HEK293 (cell line): Measurements from ENCODE around the gene HAUS2.

Experiments used
- GLIS1 ChIP-seq: fragments of 450-650 bp; formaldehyde crosslinking; IDR thresholded peaks from 2 replicates; pipeline ENCODE4 v1.5.1; 2016; ENCODE audit warnings: missing biosample characterization, missing genetic modification characterization
- GLIS2 ChIP-seq: fragments of 450-650 bp; formaldehyde crosslinking; IDR thresholded peaks from 2 replicates; pipeline ENCODE4 v1.5.1; 2016; ENCODE audit warnings: missing biosample characterization, missing genetic modification characterization
- KLF16 ChIP-seq: fragments of 450-650 bp; formaldehyde crosslinking; IDR thresholded peaks from 2 replicates; pipeline ENCODE4 v1.5.1; 2017; ENCODE audit warnings: missing biosample characterization, missing genetic modification characterization
- KLF7 ChIP-seq: fragments of 450-650 bp; formaldehyde crosslinking; IDR thresholded peaks from 2 replicates; pipeline ENCODE4 v1.5.1; 2016; ENCODE audit warnings: missing biosample characterization, missing genetic modification characterization, borderline replicate concordance
- KLF8 ChIP-seq: fragments of 450-650 bp; formaldehyde crosslinking; IDR thresholded peaks from 2 replicates; pipeline ENCODE4 v1.5.1; 2016; ENCODE audit warnings: missing biosample characterization, missing genetic modification characterization
- SCRT2 ChIP-seq: fragments of 450-650 bp; formaldehyde crosslinking; IDR thresholded peaks from 2 replicates; pipeline ENCODE4 v1.5.1; 2016; ENCODE audit warnings: missing biosample characterization, missing genetic modification characterization
- SP2 ChIP-seq: fragments of 450-650 bp; formaldehyde crosslinking; IDR thresholded peaks from 2 replicates; pipeline ENCODE4 v1.5.1; 2016; ENCODE audit warnings: missing biosample characterization, missing genetic modification characterization
- SP3 ChIP-seq: fragments of 450-650 bp; formaldehyde crosslinking; IDR thresholded peaks from 2 replicates; pipeline ENCODE4 v1.5.1; 2016; ENCODE audit warnings: missing biosample characterization, missing genetic modification characterization
- SP7 ChIP-seq: fragments of 450-650 bp; formaldehyde crosslinking; IDR thresholded peaks from 2 replicates; pipeline ENCODE4 v1.5.1; 2016; ENCODE audit warnings: missing biosample characterization, missing genetic modification characterization
- YY1 ChIP-seq: fragments of 450-650 bp; formaldehyde crosslinking; IDR thresholded peaks from 2 replicates; pipeline ENCODE4 v1.5.1; 2018; ENCODE audit warnings: missing biosample characterization, missing genetic modification characterization
- YY2 ChIP-seq: fragments of 450-650 bp; formaldehyde crosslinking; IDR thresholded peaks from 2 replicates; pipeline ENCODE4 v1.5.1; 2016; ENCODE audit warnings: missing biosample characterization, missing genetic modification characterization
- ZBTB20 ChIP-seq: fragments of 450-650 bp; formaldehyde crosslinking; IDR thresholded peaks from 2 replicates; pipeline ENCODE4 v1.5.1; 2016; ENCODE audit warnings: missing biosample characterization, missing genetic modification characterization
- ZBTB21 ChIP-seq: fragments of 450-650 bp; formaldehyde crosslinking; IDR thresholded peaks from 2 replicates; pipeline ENCODE4 v1.5.1; 2017; ENCODE audit warnings: missing biosample characterization, missing genetic modification characterization
- ZBTB8A ChIP-seq: fragments of 450-650 bp; formaldehyde crosslinking; IDR thresholded peaks from 2 replicates; pipeline ENCODE4 v1.5.1; 2016; ENCODE audit warnings: missing biosample characterization, missing genetic modification characterization
- ZFP37 ChIP-seq: fragments of 450-650 bp; formaldehyde crosslinking; IDR thresholded peaks from 2 replicates; pipeline ENCODE4 v1.5.1; 2016; ENCODE audit warnings: missing biosample characterization, missing genetic modification characterization
- ZNF214 ChIP-seq: fragments of 450-650 bp; formaldehyde crosslinking; IDR thresholded peaks from 2 replicates; pipeline ENCODE4 v1.5.1; 2017; ENCODE audit warnings: missing biosample characterization, mild to moderate bottlenecking, missing genetic modification characterization, borderline replicate concordance
- ZNF266 ChIP-seq: fragments of 450-650 bp; formaldehyde crosslinking; IDR thresholded peaks from 2 replicates; pipeline ENCODE4 v1.5.1; 2016; ENCODE audit warnings: missing biosample characterization, missing genetic modification characterization, low read depth
- ZNF394 ChIP-seq: fragments of 450-650 bp; formaldehyde crosslinking; IDR thresholded peaks from 2 replicates; pipeline ENCODE4 v1.5.1; 2016; ENCODE audit warnings: missing biosample characterization, missing genetic modification characterization, mild to moderate bottlenecking, moderate library complexity, borderline replicate concordance
- ZNF501 ChIP-seq: fragments of 450-650 bp; formaldehyde crosslinking; IDR thresholded peaks from 2 replicates; pipeline ENCODE4 v1.5.1; 2016; ENCODE audit warnings: missing biosample characterization, missing genetic modification characterization
- ZNF561 ChIP-seq: fragments of 450-650 bp; IDR thresholded peaks from 2 replicates; pipeline ENCODE4 v1.5.1; 2018; ENCODE audit warnings: missing biosample characterization, missing genetic modification characterization, borderline replicate concordance
- ZNF76 ChIP-seq: fragments of 450-650 bp; formaldehyde crosslinking; IDR thresholded peaks from 2 replicates; pipeline ENCODE4; 2016; ENCODE audit warnings: low read depth, missing biosample characterization, missing genetic modification characterization, borderline replicate concordance
- ZSCAN30 ChIP-seq: fragments of 450-650 bp; IDR thresholded peaks from 2 replicates; pipeline ENCODE4 v1.5.1; 2018; ENCODE audit warnings: missing biosample characterization, mild to moderate bottlenecking, missing genetic modification characterization, moderate library complexity
- TF ChIP-seq, protein P1 (sequence below): fragments of 450-650 bp; formaldehyde crosslinking; IDR thresholded peaks from 2 replicates; pipeline ENCODE4 v1.5.1; 2016; ENCODE audit warnings: missing biosample characterization, missing genetic modification characterization
- TF ChIP-seq, protein P2 (sequence below): fragments of 450-650 bp; formaldehyde crosslinking; IDR thresholded peaks from 2 replicates; pipeline ENCODE4 v1.5.1; 2016; ENCODE audit warnings: missing biosample characterization, missing genetic modification characterization
- TF ChIP-seq, protein P3 (sequence below): fragments of 450-650 bp; formaldehyde crosslinking; optimal IDR thresholded peaks from 2 replicates; pipeline ENCODE3; 2016; ENCODE audit warnings: missing biosample characterization, mild to moderate bottlenecking, missing genetic modification characterization
- TF ChIP-seq, protein P4 (sequence below): fragments of 450-650 bp; formaldehyde crosslinking; IDR thresholded peaks from 2 replicates; pipeline ENCODE4 v1.5.1; 2016; ENCODE audit warnings: missing biosample characterization, missing genetic modification characterization
- TF ChIP-seq, protein P5 (sequence below): fragments of 450-650 bp; formaldehyde crosslinking; IDR thresholded peaks from 2 replicates; pipeline ENCODE4 v1.5.1; 2016; ENCODE audit warnings: missing biosample characterization, missing genetic modification characterization, low read depth

The HAUS2 gene

DNA sequence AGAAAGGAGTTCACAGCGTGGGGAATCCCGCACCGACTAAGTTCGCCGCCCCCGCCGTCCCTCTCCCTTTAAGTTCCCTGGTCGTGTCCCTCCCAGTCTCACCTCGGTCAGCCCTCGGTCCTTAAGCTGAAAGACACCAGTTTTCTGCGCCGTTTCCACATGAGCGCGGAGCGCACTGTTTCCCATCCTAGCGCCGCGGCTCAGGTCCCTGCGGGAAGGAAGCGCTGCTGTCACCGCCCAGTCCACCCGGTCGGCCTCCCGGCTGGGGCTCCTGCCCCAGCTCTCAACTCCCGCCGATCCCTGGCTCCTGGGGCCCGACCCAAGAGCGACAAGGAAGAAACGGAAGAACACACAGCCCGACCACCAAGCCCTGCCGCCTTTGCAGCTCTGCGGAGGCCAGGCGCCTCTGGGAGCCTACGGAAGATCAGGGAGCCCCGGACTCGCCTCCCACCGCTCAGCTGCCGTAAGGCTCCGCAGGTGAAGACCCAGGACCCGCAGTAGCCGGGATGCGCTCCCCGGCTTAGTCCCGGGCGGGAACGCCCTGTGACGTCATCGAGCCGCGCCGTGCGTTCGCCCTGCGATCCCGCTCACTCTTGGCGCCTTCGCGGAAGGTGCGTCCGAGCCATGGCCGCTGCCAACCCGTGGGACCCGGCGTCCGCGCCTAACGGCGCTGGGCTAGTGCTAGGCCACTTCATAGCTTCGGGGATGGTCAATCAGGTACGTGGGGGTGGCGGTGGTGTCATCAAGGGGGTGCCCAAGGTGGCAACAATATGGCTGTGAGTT, at the start of gene HAUS2, which contains the start of gene LRRC57 (continued):
- TF ChIP-seq, protein P1, sequence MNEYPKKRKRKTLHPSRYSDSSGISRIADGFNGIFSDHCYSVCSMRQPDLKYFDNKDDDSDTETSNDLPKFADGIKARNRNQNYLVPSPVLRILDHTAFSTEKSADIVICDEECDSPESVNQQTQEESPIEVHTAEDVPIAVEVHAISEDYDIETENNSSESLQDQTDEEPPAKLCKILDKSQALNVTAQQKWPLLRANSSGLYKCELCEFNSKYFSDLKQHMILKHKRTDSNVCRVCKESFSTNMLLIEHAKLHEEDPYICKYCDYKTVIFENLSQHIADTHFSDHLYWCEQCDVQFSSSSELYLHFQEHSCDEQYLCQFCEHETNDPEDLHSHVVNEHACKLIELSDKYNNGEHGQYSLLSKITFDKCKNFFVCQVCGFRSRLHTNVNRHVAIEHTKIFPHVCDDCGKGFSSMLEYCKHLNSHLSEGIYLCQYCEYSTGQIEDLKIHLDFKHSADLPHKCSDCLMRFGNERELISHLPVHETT (tag by site-specific recombination), result peak; percentile 63; the same call in 1 of the 2 replicates
- TF ChIP-seq ZNF561 (peak; percentile 71; the same call in 1 of the 2 replicates), GLIS2 (tag by site-specific recombination) (peak; percentile 72), ZNF501 (peak; percentile 64; the same call in 1 of the 2 replicates), YY2 (peak; percentile 74), ZNF214 (tag by site-specific recombination) (no peak), SP7 (tag by site-specific recombination) (peak; percentile 71; the same call in 1 of the 2 replicates), ZNF266 (tag by site-specific recombination) (no peak), SP2 (tag by site-specific recombination) (peak; percentile 67), KLF8 (tag by site-specific recombination) (peak; percentile 94), KLF7 (peak; percentile 93), ZNF76 (peak; percentile 54; the same call in 1 of the 2 replicates), ZBTB20 (peak; percentile 100), KLF16 (tag by site-specific recombination) (peak; percentile 61; the same call in 1 of the 2 replicates), SCRT2 (tag by site-specific recombination) (peak; percentile 67), ZSCAN30 (tag by site-specific recombination) (peak; percentile 61; the same call in 1 of the 2 replicates), ZBTB21 (tag by site-specific recombination) (peak; percentile 86), ZFP37 (tag by site-specific recombination) (peak; percentile 31; the same call in 1 of the 2 replicates), ZBTB8A (peak; percentile 70), ZNF394 (tag by site-specific recombination) (peak; percentile 37; the same call in 1 of the 2 replicates), SP3 (tag by site-specific recombination) (peak; percentile 64), YY1 (tag by site-specific recombination) (peak; percentile 78), GLIS1 (tag by site-specific recombination) (peak; percentile 44; the same call in 1 of the 2 replicates)
- TF ChIP-seq, protein P2, sequence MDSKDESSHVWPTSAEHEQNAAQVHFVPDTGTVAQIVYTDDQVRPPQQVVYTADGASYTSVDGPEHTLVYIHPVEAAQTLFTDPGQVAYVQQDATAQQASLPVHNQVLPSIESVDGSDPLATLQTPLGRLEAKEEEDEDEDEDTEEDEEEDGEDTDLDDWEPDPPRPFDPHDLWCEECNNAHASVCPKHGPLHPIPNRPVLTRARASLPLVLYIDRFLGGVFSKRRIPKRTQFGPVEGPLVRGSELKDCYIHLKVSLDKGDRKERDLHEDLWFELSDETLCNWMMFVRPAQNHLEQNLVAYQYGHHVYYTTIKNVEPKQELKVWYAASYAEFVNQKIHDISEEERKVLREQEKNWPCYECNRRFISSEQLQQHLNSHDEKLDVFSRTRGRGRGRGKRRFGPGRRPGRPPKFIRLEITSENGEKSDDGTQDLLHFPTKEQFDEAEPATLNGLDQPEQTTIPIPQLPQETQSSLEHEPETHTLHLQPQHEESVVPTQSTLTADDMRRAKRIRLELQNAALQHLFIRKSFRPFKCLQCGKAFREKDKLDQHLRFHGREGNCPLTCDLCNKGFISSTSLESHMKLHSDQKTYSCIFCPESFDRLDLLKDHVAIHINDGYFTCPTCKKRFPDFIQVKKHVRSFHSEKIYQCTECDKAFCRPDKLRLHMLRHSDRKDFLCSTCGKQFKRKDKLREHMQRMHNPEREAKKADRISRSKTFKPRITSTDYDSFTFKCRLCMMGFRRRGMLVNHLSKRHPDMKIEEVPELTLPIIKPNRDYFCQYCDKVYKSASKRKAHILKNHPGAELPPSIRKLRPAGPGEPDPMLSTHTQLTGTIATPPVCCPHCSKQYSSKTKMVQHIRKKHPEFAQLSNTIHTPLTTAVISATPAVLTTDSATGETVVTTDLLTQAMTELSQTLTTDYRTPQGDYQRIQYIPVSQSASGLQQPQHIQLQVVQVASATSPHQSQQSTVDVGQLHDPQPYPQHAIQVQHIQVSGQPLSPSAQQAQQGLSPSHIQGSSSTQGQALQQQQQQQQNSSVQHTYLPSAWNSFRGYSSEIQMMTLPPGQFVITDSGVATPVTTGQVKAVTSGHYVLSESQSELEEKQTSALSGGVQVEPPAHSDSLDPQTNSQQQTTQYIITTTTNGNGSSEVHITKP (tag by site-specific recombination), result peak; percentile 39; the same call in 1 of the 2 replicates
- TF ChIP-seq, protein P3, sequence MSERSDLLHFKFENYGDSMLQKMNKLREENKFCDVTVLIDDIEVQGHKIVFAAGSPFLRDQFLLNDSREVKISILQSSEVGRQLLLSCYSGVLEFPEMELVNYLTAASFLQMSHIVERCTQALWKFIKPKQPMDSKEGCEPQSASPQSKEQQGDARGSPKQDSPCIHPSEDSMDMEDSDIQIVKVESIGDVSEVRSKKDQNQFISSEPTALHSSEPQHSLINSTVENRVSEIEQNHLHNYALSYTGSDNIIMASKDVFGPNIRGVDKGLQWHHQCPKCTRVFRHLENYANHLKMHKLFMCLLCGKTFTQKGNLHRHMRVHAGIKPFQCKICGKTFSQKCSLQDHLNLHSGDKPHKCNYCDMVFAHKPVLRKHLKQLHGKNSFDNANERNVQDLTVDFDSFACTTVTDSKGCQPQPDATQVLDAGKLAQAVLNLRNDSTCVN (tag by site-specific recombination), result peak; percentile 80
- TF ChIP-seq, protein P4, sequence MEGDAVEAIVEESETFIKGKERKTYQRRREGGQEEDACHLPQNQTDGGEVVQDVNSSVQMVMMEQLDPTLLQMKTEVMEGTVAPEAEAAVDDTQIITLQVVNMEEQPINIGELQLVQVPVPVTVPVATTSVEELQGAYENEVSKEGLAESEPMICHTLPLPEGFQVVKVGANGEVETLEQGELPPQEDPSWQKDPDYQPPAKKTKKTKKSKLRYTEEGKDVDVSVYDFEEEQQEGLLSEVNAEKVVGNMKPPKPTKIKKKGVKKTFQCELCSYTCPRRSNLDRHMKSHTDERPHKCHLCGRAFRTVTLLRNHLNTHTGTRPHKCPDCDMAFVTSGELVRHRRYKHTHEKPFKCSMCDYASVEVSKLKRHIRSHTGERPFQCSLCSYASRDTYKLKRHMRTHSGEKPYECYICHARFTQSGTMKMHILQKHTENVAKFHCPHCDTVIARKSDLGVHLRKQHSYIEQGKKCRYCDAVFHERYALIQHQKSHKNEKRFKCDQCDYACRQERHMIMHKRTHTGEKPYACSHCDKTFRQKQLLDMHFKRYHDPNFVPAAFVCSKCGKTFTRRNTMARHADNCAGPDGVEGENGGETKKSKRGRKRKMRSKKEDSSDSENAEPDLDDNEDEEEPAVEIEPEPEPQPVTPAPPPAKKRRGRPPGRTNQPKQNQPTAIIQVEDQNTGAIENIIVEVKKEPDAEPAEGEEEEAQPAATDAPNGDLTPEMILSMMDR (tag by site-specific recombination), result 0 out of 2 replicates have a peak, but pooled peaks have one; percentile 11
- TF ChIP-seq, protein P5, sequence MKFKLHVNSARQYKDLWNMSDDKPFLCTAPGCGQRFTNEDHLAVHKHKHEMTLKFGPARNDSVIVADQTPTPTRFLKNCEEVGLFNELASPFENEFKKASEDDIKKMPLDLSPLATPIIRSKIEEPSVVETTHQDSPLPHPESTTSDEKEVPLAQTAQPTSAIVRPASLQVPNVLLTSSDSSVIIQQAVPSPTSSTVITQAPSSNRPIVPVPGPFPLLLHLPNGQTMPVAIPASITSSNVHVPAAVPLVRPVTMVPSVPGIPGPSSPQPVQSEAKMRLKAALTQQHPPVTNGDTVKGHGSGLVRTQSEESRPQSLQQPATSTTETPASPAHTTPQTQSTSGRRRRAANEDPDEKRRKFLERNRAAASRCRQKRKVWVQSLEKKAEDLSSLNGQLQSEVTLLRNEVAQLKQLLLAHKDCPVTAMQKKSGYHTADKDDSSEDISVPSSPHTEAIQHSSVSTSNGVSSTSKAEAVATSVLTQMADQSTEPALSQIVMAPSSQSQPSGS, result peak; percentile 98
